GM23338 (cell line): ENCODE data around the gene C14orf93. TPM values are rescaled to one million over a fixed set of nuclear protein-coding genes. Genes with fewer than 3 reads are reported as not detected.

ENCODE experiments used
- ATAC-seq: fragments of 200-7000 bp; cut with Tn5 transposase; 3 replicates; pipeline ENCODE4 v1.9.1; 2020
- DNase-seq: peaks from one replicate; pipeline ENCODE4 v3.0.0-alpha.2; 2015; ENCODE audit warnings: low spot score
- H2AFZ ChIP-seq: fragments of 200-600 bp; sonication (generic); 2 replicates; pipeline ENCODE4 v1.8.0; 2016; ENCODE audit warnings: antibody characterized with exemption, mild to moderate bottlenecking, moderate library complexity
- H3F3A ChIP-seq: fragments of 200-600 bp; sonication (generic); replicated peaks from 2 replicates; pipeline ENCODE4 v1.8.0; 2017; ENCODE audit warnings: antibody characterized with exemption, mixed run types, low read depth
- H3K27ac ChIP-seq: fragments of 200-600 bp; sonication (generic); 2 replicates; pipeline ENCODE4 v1.6.1; 2016; ENCODE audit warnings: low read depth
- H3K27me3 ChIP-seq: fragments of 200-600 bp; sonication (generic); 2 replicates; pipeline ENCODE4 v1.8.0; 2016; ENCODE audit warnings: mild to moderate bottlenecking, mixed run types, moderate library complexity; ENCODE audit not compliant: insufficient read depth
- H3K36me3 ChIP-seq: fragments of 200-600 bp; sonication (generic); 2 replicates; pipeline ENCODE4 v1.8.0; 2016; ENCODE audit warnings: mild to moderate bottlenecking; ENCODE audit not compliant: insufficient read depth
- H3K4me1 ChIP-seq: fragments of 200-600 bp; sonication (generic); 2 replicates; pipeline ENCODE4 v1.8.0; 2016; ENCODE audit warnings: mild to moderate bottlenecking, moderate library complexity; ENCODE audit not compliant: insufficient read depth
- H3K4me2 ChIP-seq: fragments of 200-600 bp; sonication (generic); 2 replicates; pipeline ENCODE4 v1.7.1; 2017; ENCODE audit warnings: mixed run types
- H3K4me3 ChIP-seq: fragments of 200-600 bp; sonication (generic); 2 replicates; pipeline ENCODE4 v1.6.1; 2016; ENCODE audit warnings: mixed run types
- H3K79me2 ChIP-seq: fragments of 200-600 bp; sonication (generic); replicated peaks from 2 replicates; pipeline ENCODE4 v1.8.0; 2017; ENCODE audit warnings: mild to moderate bottlenecking; ENCODE audit not compliant: insufficient read depth
- H3K9me2 ChIP-seq: fragments of 200-600 bp; sonication (generic); 2 replicates; pipeline ENCODE4 v1.8.0; 2017; ENCODE audit not compliant: insufficient read depth
- H4K20me1 ChIP-seq: fragments of 200-600 bp; sonication (generic); replicated peaks from 2 replicates; pipeline ENCODE4 v1.8.0; 2017; ENCODE audit warnings: mild to moderate bottlenecking; ENCODE audit not compliant: insufficient read depth
- H3K27ac Mint-ChIP-seq: 2 replicates; pipeline ENCODE4 v1.8.0; 2020; ENCODE audit warnings: inconsistent platforms, mild to moderate bottlenecking, moderate library complexity, mixed read lengths
- H3K27me3 Mint-ChIP-seq: 3 replicates; pipeline ENCODE4 v1.8.0; 2022; ENCODE audit warnings: low read depth, mild to moderate bottlenecking, moderate library complexity, mixed read lengths, inconsistent platforms; ENCODE audit not compliant: insufficient read depth, poor library complexity
- H3K36me3 Mint-ChIP-seq: 3 replicates; pipeline ENCODE4 v1.8.0; 2021; ENCODE audit warnings: low read depth, mild to moderate bottlenecking, inconsistent platforms, moderate library complexity, mixed read lengths
- H3K4me1 Mint-ChIP-seq: 3 replicates; pipeline ENCODE4 v1.8.0; 2020; ENCODE audit warnings: mild to moderate bottlenecking, inconsistent platforms, mixed read lengths
- H3K4me3 Mint-ChIP-seq: 3 replicates; pipeline ENCODE4 v1.8.0; 2021; ENCODE audit warnings: moderate library complexity, mild to moderate bottlenecking, inconsistent platforms, mixed read lengths
- H3K9me3 Mint-ChIP-seq: 3 replicates; pipeline ENCODE4 v1.8.0; 2020; ENCODE audit warnings: moderate library complexity, mild to moderate bottlenecking, inconsistent platforms, mixed read lengths
- CTCF ChIP-seq, 2 experiments: fragments of 200-600 bp in 1 of 2; sonication (generic) in 1 of 2; conservative IDR thresholded peaks; 2 replicates each; pipeline versions ENCODE4 v1.5.1 to v1.6.1; 2016 to 2017; ENCODE audit warnings: antibody characterized with exemption in 2 of 2, low read depth in 2 of 2, mild to moderate bottlenecking in 2 of 2, moderate library complexity in 1 of 2
- ETS1 ChIP-seq: IDR thresholded peaks from 2 replicates; pipeline ENCODE4 v1.6.1; 2016; ENCODE audit warnings: antibody characterized with exemption
- EZH2phosphoT487 ChIP-seq: fragments of 200-600 bp; sonication (generic); IDR thresholded peaks from one replicate; pipeline ENCODE4 v1.8.1; 2018; ENCODE audit warnings: antibody characterized with exemption; ENCODE audit not compliant: unreplicated experiment
- NANOG ChIP-seq: IDR thresholded peaks from 2 replicates; pipeline ENCODE4 v1.6.1; 2016; ENCODE audit warnings: antibody characterized with exemption, borderline replicate concordance
- REST ChIP-seq: IDR thresholded peaks from one replicate; pipeline ENCODE4 v1.6.1; 2018; ENCODE audit warnings: antibody characterized with exemption; ENCODE audit not compliant: unreplicated experiment
- ZNF114 ChIP-seq: fragments of 250-450 bp; sonication (Bioruptor Pico); IDR thresholded peaks from 2 replicates; pipeline ENCODE4 v1.5.0; 2020; ENCODE audit warnings: mild to moderate bottlenecking, moderate library complexity
- ZNF331 ChIP-seq: fragments of 250-450 bp; sonication (Bioruptor Pico); IDR thresholded peaks from 2 replicates; pipeline ENCODE4 v1.5.0; 2020; ENCODE audit warnings: low read depth, mild to moderate bottlenecking, moderate library complexity
- ZNF462 ChIP-seq: fragments of 250-450 bp; sonication (Bioruptor Pico); IDR thresholded peaks from 2 replicates; pipeline ENCODE4 v1.5.0; 2020; ENCODE audit warnings: mild to moderate bottlenecking, moderate library complexity
- polyA plus RNA-seq: library from polyadenylated mRNA; unstranded; fragments of >200 nt; fragmentation: Nextera tagmentation; extraction: Ambion mirVana; gene quantifications from 2 replicates; pipeline ENCODE4 v1.2.1, GENCODE V29; 2016
- total RNA-seq: library from RNA; depleted of rRNA; stranded (reverse); fragments of >200 nt; shearing (Covaris generic); gene quantifications from 2 replicates; pipeline ENCODE4 v1.2.3, GENCODE V29; 2014

Gene C14orf93
- total and polyA plus RNA-seq, 2 experiments from 2014 or later, result 3.5 to 11.7 TPM

- TF ChIP-seq ZNF462, result no peak
Measured at GRCh38 chr14:23021889-23022442, 12.0 kb upstream of the C14orf93 start (continued).

- Histone ChIP-seq H3K4me3 (no peak overlapping the region), H2AFZ (no peak overlapping the region), H3K27me3 (no peaks in the 10 kb centered on the region), H4K20me1 (peaks cover 12% of the 10 kb centered on the region), H3K4me1 (peaks cover 18% of the 10 kb centered on the region), H3K9me2 (no peaks in the 10 kb centered on the region), H3F3A (peaks cover 7% of the 10 kb centered on the region; the same call in 1 of the 2 replicates), H3K36me3 (peaks cover 13% of the 10 kb centered on the region; the same call in 1 of the 2 replicates), H3K79me2 (no peaks in the 10 kb centered on the region), H3K27ac (no peak overlapping the region), H3K4me2 (no peak overlapping the region)
- Mint-ChIP-seq H3K27me3 (peaks cover 5% of the 10 kb centered on the region), H3K36me3 (peaks cover 20% of the 10 kb centered on the region), H3K27ac (no peak overlapping the region; the same call in 1 of the 2 replicates), H3K9me3 (no peaks in the 10 kb centered on the region), H3K4me1 (peaks cover 26% of the 10 kb centered on the region), H3K4me3 (no peak overlapping the region)
- no peak for ATAC-seq
- DNase-seq, result no peak
- no peak for TF ChIP-seq ZNF114 (CRISPR knock-in tag)
- TF ChIP-seq REST, result no peak
- TF ChIP-seq CTCF (conservative IDR thresholded peaks at IDR 0.05; ENCODE audit: low read depth in 2 of 2), result no peak
- no peak for TF ChIP-seq ETS1
- no peak for TF ChIP-seq EZH2phosphoT487
- no peak for TF ChIP-seq NANOG
- TF ChIP-seq ZNF331 (CRISPR knock-in tag), result no peak
Measured at GRCh38 chr14:23021434-23021833, 11.5 kb upstream of the C14orf93 start.
